Heart right ventricle (tissue), 16 donors: Measurements from ENCODE around the gene CD274. TPM values are rescaled to one million over a fixed set of nuclear protein-coding genes. Genes with fewer than 3 reads are reported as not detected.

Source experiments
- ATAC-seq, 8 donors: fragments of 200-7000 bp; cut with Tn5 transposase; one replicate each; pipeline ENCODE4 v1.9.1; 2020; ENCODE audit warnings: mild to moderate bottlenecking in 8 of 8, moderate library complexity in 8 of 8, moderate number of reproducible peaks in 1 of 8
- DNase-seq, 2 donors: peaks; one replicate each; pipeline ENCODE4 v3.0.0-alpha.2; 2020
- H3K27ac ChIP-seq, 10 donors: fragments of 200-600 bp; sonication (generic) in 2 of 10; one replicate each; pipeline versions ENCODE4 v1.5.0 to v1.8.0; 2020 to 2022; ENCODE audit warnings: mild to moderate bottlenecking in 3 of 10
- H3K27me3 ChIP-seq, 7 donors: fragments of 200-600 bp; one replicate each; pipeline ENCODE4 v1.8.0; 2021 to 2022; ENCODE audit warnings: mild to moderate bottlenecking in 2 of 7
- H3K36me3 ChIP-seq, 9 donors: fragments of 200-600 bp; sonication (generic) in 1 of 9; one replicate each; pipeline versions ENCODE4 v1.5.0 to v1.8.0; 2020 to 2022; ENCODE audit warnings: mild to moderate bottlenecking in 2 of 9
- H3K4me1 ChIP-seq, 9 donors: fragments of 200-600 bp; sonication (generic) in 1 of 9; one replicate each; pipeline versions ENCODE4 v1.5.0 to v1.8.0; 2020 to 2022; ENCODE audit warnings: mild to moderate bottlenecking in 4 of 9
- H3K4me3 ChIP-seq, 10 donors: fragments of 200-600 bp; sonication (generic) in 2 of 10; one replicate each; pipeline versions ENCODE4 v1.5.0 to v1.8.0; 2020 to 2022; ENCODE audit warnings: mild to moderate bottlenecking in 7 of 10, moderate library complexity in 2 of 10
- H3K9me3 ChIP-seq, 11 donors: fragments of 200-600 bp in 10 of 11; sonication (generic) in 2 of 11; one replicate each; pipeline versions ENCODE4 v1.5.0 to v1.8.0; 2013 to 2022; ENCODE audit warnings: mild to moderate bottlenecking in 2 of 11, control low read depth in 1 of 11, moderate library complexity in 1 of 11
- CTCF ChIP-seq, 9 donors: fragments of 200-600 bp; sonication (generic) in 2 of 9; IDR thresholded peaks; one replicate each; pipeline versions ENCODE4 v1.5.0 to v1.8.0; 2021 to 2022; ENCODE audit warnings: antibody characterized with exemption in 9 of 9, mild to moderate bottlenecking in 5 of 9, moderate library complexity in 1 of 9
- WGBS, 2 donors: extraction: QIAGEN DNeasy Blood & Tissue Kit; methylation state at CpG; one replicate each; pipeline ENCODE4 v1.1.7; 2013; ENCODE audit warnings: inconsistent platforms in 1 of 2; 5-methylcytosine and 5-hydroxymethylcytosine counted together
- intact Hi-C, 10 donors: fragments of 100-400 bp; cut with DNase I; formaldehyde crosslinking; loops; one replicate each; pipeline versions ENCODE4 v1.11.1 to v1.14.2; 2022
- polyA plus RNA-seq, 2 donors: library from polyadenylated mRNA; stranded (reverse); fragments of 200-250 nt; gene quantifications; one replicate each; pipeline ENCODE4 v1.2.3, GENCODE V29; 2013
- total RNA-seq, 10 donors: library from RNA; stranded (reverse); fragmentation: NEBNext Ultra II Directional in 3 of 10; extraction: Animal tissue kit (Norgen Biotek cat#: 25700) in 3 of 10; gene quantifications; one replicate each; pipeline versions ENCODE4 v1.2.1 to v1.2.4, GENCODE V29; 2021 to 2023
- donor health status: Arrhythmogenic right ventricular cardiomyopathy.
- donor health status: ischemic (EF 13 %, LVEDD 7.1; RV severe dilation, severe dysfunction).
- donor health status: healthy with polysubstance abuse.
- donor health status: DM: no; HTN: yes; CAD: no.
- donor health status: DM: no; HTN: no; CAD: no.
- donor health status: ischemic (EF 25% LVEDD 6.9; RV normal size, moderate dysfunction).
- donor health status: ischemic (EF 25% LVEDD 5.7; RV mildly dilated, moderate dysfunction).
- donor health status: healthy.
- donor health status: DM: yes; HTN: yes; CAD: no.
- donor health status: Ischemic cardiomyopathy.
- donor health status: ischemic (EF 35%, LVEDD 5.7; RV mildly dilated, moderate dysfunction).
- donor health status: nonischemic (EF 11% LVEDD 7.7; RV severe dilation, severe dysfunction).
- donor health status: DM: yes; HTN: yes; CAD: no.
- donor health status: PGD.
- donor health status: ischemic (EF 29% LVEDD 5.4; RV normal size, mild dysfunction).
- donor health status: nonischemic (EF 23%, LVEDD 6.1; RV moderate dilation, normal function).

Gene CD274
- total and polyA plus RNA-seq, 12 donors: 4.5 to 44.0 (median 13.5) TPM

GRCh38 chr9:5510989-5511388 lies 60.6 kb downstream of the CD274 start:
- no peaks in the 10 kb centered on the region for H3K36me3 ChIP-seq
- no peak for TF ChIP-seq CTCF (IDR thresholded peaks at IDR 0.05)
- H3K9me3 ChIP-seq: no peaks in the 10 kb centered on the region
- no peaks in the 10 kb centered on the region for H3K27me3 ChIP-seq
- intact Hi-C loops: loop anchor here in 2 of 10 donors (10.0 kb wide), 2 partner anchors 56 to 64 kb away; partner anchors contain the start of gene CD274 (in 1 of the 2)
- H3K4me1 ChIP-seq: peaks cover 0 to 68% (median 40%) of the 10 kb centered on the region in 9 donors
- peak overlapping the region in 9 of 10 donors; percentile 0 to 51 (median 47) for H3K4me3 ChIP-seq
- DNase-seq (no peak), ATAC-seq (no peak)
- peak overlapping the region in 9 of 10 donors; percentile 62 to 85 (median 76) for H3K27ac ChIP-seq
- WGBS, 2 donors: 64 to 77% methylated on average over 3 of the region's 3 CpGs

GRCh38 chr9:5511476-5511875 lies 61.1 kb downstream of the CD274 start:
- Histone ChIP-seq H3K36me3 (no peaks in the 10 kb centered on the region), H3K4me3 (peak overlapping the region in 6 of 10 donors; percentile 47 to 51 (median 49)), H3K27me3 (no peaks in the 10 kb centered on the region), H3K4me1 (peaks cover 0 to 68% (median 40%) of the 10 kb centered on the region in 9 donors), H3K27ac (peak overlapping the region in 7 of 10 donors; percentile 25 to 85 (median 72)), H3K9me3 (no peaks in the 10 kb centered on the region)
- WGBS, 2 donors: 20 to 22% methylated on average over 1 of the region's 1 CpG
- ATAC-seq (peak in 1 of 8 donors; percentile 30), DNase-seq (no peak)
- intact Hi-C loops: loop anchor here in 2 of 10 donors (10.0 kb wide), 2 partner anchors 57 to 63 kb away; partner anchors contain the start of gene CD274 (in 1 of the 2)
- no peak for TF ChIP-seq CTCF (IDR thresholded peaks at IDR 0.05)

GRCh38 chr9:5511935-5512580 lies 61.7 kb downstream of the CD274 start:
- ATAC-seq: no peak
- 74 to 82% methylated on average over 6 of the region's 6 CpGs for WGBS, 2 donors
- Histone ChIP-seq H3K36me3 (no peaks in the 10 kb centered on the region), H3K9me3 (no peaks in the 10 kb centered on the region), H3K27me3 (no peaks in the 10 kb centered on the region), H3K27ac (peak overlapping the region in 5 of 10 donors; percentile 25 to 85 (median 71)), H3K4me3 (peak overlapping the region in 6 of 10 donors; percentile 47 to 51 (median 49)), H3K4me1 (peaks cover 0 to 68% (median 40%) of the 10 kb centered on the region in 9 donors)
- TF ChIP-seq CTCF (IDR thresholded peaks at IDR 0.05): no peak
- DNase-seq: no peak
- intact Hi-C loops: loop anchor here in 2 of 10 donors (10.0 kb wide), 2 partner anchors 57 to 63 kb away; partner anchors contain the start of gene CD274 (in 1 of the 2)

GRCh38 chr9:5512658-5513452 lies 62.5 kb downstream of the CD274 start:
- peak overlapping the region in 7 of 10 donors; percentile 2 to 59 (median 21) for H3K27ac ChIP-seq
- H3K27me3 ChIP-seq: no peaks in the 10 kb centered on the region
- TF ChIP-seq CTCF (IDR thresholded peaks at IDR 0.05): no peak
- peak overlapping the region in 1 of 10 donors; percentile 50 for H3K4me3 ChIP-seq
- peaks cover 0 to 76% (median 45%) of the 10 kb centered on the region in 9 donors for H3K4me1 ChIP-seq
- H3K9me3 ChIP-seq: no peaks in the 10 kb centered on the region
- no peaks in the 10 kb centered on the region for H3K36me3 ChIP-seq
- intact Hi-C loops: loop anchor here in 2 of 10 donors (10.0 kb wide), 2 partner anchors 58 to 62 kb away; partner anchors contain the start of gene CD274 (in 1 of the 2)
- no peak for DNase-seq
- peak in 6 of 8 donors; percentile 34 to 85 (median 70) for ATAC-seq
- 48 to 61% methylated on average over 2 of the region's 2 CpGs for WGBS, 2 donors
